GM12873 (cell line): Measurements from ENCODE around the gene PGA4.

Source experiments
- CTCF ChIP-seq: IDR thresholded peaks from 2 replicates; pipeline ENCODE4 v1.5.1; 2012; ENCODE audit warnings: low read depth, mild to moderate bottlenecking, moderate library complexity, low read length, control low read depth; ENCODE audit not compliant: insufficient read depth; ENCODE audit errors: missing control alignments

Gene PGA4

DNA sequence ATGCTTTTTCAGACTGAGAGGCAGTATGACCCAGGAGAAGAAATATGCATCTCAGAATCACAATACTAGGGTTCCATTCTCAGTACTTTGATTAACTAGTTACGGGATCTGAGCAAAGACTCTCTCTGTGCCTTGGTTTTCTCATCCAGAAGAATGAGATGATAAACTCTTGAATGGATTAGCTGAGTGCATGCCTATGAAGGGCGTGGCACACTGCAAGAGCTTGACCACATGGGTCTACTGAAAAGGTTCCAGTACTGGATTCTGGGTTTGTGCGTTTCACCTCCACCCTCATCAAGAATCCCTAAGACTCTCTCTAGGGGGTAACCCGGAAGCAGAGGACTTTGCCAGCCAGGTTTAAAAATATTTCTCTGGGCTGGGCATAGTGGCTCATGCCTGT lies 44.5 kb downstream of the PGA4 start:
- TF ChIP-seq CTCF, result no peak

DNA sequence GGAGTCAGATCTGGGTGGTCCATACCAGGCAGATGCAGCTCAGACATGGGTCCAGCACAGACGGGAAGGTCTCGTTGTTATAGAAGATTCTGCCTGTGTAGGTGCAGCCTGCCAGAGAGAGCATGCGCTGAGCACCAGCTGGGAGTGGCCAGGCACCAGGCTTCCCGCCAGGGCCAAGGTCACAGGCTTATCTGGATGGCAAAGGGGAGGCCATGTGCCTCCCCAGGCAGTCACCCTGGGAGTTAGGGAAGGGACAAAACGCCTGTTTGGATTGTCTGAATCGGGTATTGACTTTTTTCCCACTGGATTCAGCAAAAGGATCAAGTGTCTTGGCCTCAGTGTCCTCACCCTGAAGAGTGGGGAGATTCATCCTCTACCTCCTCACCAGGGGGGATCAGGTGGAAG lies 45.3 kb downstream of the PGA4 start:
- TF ChIP-seq CTCF, result no peak

DNA sequence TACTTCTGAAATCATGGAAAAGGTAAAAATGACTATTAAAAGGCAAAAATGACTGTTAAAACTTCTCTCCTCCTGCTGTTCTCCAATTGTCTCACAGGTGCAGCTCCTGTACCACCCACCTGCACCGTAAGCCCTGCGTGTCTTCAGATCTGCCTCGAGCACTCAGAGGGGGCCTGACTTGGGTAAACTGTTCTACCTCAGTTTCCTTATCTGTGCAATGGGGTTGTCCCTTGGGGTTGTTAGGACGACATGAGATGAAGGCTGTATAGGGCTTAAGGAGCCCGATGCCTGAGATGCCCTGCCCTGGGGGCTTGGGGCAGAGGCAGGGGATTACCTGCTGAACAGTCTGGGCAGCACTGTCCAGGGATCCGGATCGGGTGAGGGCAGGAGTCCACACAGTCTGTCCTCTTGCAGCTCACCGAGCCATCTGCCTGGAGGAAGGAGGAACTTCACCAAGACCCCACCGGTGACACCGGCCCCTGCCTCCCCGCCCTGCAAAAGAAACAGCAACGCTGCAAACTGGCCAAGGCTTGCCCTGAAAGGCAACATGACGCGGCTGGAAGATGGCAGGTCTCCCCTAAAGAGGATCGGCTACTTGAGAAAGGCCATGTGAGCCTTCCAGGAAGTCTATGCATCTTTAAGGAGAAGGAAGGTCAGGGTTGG lies 46.6 kb downstream of the PGA4 start:
- TF ChIP-seq CTCF, result no peak

GRCh38 chr11:61270354-61271076 lies 48.4 kb downstream of the PGA4 start:
- TF ChIP-seq CTCF, result no peak

- TF ChIP-seq CTCF, result no peak
Observed at GRCh38 chr11:61272731-61273130, 50.6 kb downstream of the PGA4 start.

DNA sequence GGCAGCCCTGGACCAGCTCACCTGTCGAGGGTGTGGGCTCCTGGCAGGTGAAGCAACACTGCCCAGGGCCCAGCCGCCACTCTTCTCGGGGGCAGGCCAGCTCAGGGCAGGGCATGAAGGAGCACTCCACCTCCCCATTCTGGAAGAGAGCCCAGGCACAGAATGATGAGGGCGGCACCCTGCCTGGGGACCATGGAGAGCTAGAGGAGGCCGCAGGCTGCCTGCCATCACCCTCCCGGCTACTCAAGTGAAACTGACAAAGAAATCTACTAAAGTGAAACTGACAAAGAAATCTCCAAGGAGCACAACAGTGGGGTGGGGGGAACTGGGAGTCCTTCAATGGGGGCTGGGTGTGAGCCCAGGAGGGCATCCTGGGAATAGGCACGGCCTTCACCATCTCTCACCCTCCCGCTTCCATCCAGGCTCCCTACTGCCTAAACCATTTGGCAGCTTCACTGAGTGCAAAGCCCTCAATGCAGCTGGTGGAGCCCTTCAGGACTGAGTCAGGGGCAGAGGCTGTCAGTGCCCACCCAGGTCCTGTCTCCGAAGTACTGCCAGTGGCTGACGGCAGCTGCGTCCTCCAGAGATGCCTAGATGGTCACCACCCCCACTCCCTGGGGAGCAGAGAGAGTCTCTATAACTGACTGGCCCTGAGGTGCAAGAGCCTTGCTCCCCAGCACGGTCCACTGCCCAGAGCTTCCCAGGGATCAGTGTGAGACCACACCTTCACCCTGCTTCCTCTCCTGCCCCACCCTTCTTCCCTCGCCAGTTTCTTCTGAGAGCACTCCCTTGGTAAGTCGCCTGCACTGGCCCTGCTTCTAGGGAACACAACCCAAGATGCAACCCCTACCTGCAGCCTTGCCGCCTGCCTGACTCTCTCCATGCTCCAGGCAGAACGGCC lies 51.3 kb downstream of the PGA4 start:
- no peak for TF ChIP-seq CTCF

DNA sequence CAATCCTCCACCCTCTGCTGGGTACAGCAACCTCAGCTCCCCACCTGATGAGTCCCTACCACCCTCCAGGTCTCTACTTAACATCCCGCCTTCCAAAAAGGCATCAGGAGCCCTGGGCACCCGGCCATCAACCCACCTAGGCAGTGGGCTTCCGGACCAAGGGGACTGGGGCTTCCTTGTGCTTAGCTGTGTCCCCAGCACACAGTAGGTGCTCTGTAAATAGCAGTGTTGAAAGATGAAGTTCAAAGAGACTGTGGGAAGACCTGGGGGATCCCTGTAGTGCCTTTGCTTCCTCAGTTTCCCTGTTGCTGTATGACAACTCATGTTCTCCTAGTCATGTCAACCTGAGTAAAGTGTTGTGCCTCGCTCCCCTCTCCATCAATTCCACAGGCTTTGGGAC lies 51.9 kb downstream of the PGA4 start:
- no peak for TF ChIP-seq CTCF
